MCF 10A (cell line): Measurements from ENCODE around the gene CEP89. TPM values are rescaled to one million over a fixed set of nuclear protein-coding genes. Genes with fewer than 3 reads are reported as not detected.

Source experiments
- BruUV-seq: library from RNA; stranded (reverse); fragments of 400-500 nt; replicated peaks from 2 replicates; lab custom pipeline; 2021; lab: Mats Ljungman, UMichigan
- CTCF ChIA-PET: fragments of 300-600 bp; sonication (Branson Sonifier 250); formaldehyde crosslinking; extraction: SDS; loops from one replicate; lab custom pipeline; 2021; ENCODE audit warnings: antibody characterized with exemption, inconsistent platforms; lab: Yijun Ruan, JAX
- POLR2A ChIA-PET: fragments of 300-600, 350-650 bp; sonication (Branson Sonifier 250); formaldehyde crosslinking; extraction: SDS; loops from one replicate; lab custom pipeline; 2020; ENCODE audit warnings: antibody characterized with exemption, inconsistent platforms; lab: Yijun Ruan, JAX
- DNase-seq: peaks from one replicate; pipeline ENCODE4 v3.0.0-alpha.2; 2018; ENCODE audit not compliant: unreplicated experiment
- H3K27ac Mint-ChIP-seq: one replicate; pipeline ENCODE4 v1.8.0; 2022; ENCODE audit warnings: mild to moderate bottlenecking, low read depth, mixed read lengths; ENCODE audit not compliant: unreplicated experiment
- H3K27me3 Mint-ChIP-seq: one replicate; pipeline ENCODE4 v1.8.0; 2022; ENCODE audit warnings: mixed read lengths; ENCODE audit not compliant: insufficient read depth, unreplicated experiment
- H3K36me3 Mint-ChIP-seq: one replicate; pipeline ENCODE4 v1.8.0; 2022; ENCODE audit warnings: mild to moderate bottlenecking, moderate library complexity, mixed read lengths; ENCODE audit not compliant: insufficient read depth, unreplicated experiment
- H3K4me1 Mint-ChIP-seq: one replicate; pipeline ENCODE4 v1.8.0; 2022; ENCODE audit warnings: mixed read lengths; ENCODE audit not compliant: insufficient read depth, unreplicated experiment
- H3K4me3 Mint-ChIP-seq: one replicate; pipeline ENCODE4 v1.8.0; 2022; ENCODE audit warnings: mild to moderate bottlenecking, moderate library complexity, mixed read lengths; ENCODE audit not compliant: unreplicated experiment
- H3K9me3 Mint-ChIP-seq: one replicate; pipeline ENCODE4 v1.8.0; 2022; ENCODE audit warnings: mixed read lengths; ENCODE audit not compliant: unreplicated experiment
- CTCF ChIP-seq: fragments of 200-600 bp; IDR thresholded peaks from one replicate; pipeline ENCODE4 v1.8.0; 2022; ENCODE audit warnings: antibody characterized with exemption, mild to moderate bottlenecking; ENCODE audit not compliant: unreplicated experiment
- intact Hi-C: fragments of 100-400 bp; cut with micrococcal nuclease; formaldehyde crosslinking; loops from 2 replicates; pipeline ENCODE4 v1.14.1; 2022
- total RNA-seq: library from RNA; stranded (reverse); gene quantifications from 2 replicates; pipeline ENCODE4 v1.2.3, GENCODE V29; 2022

The CEP89 gene
- total RNA-seq, 1 experiment from 2014 or later, result 24.7 TPM

- intact Hi-C loops, result no loop called here
- H3K9me3 Mint-ChIP-seq, result no peaks in the 10 kb centered on the region
- no peaks in the 10 kb centered on the region for H3K36me3 Mint-ChIP-seq
- H3K4me3 Mint-ChIP-seq, result no peak overlapping the region
- DNase-seq, result no peak
- ChIA-PET CTCF (interaction anchor here (0.6 kb wide), 1 partner anchor 281 kb away, joined by 3 read pairs; no protein-coding TSS in a partner anchor), POLR2A (no interaction called here)
- H3K4me1 Mint-ChIP-seq, result no peaks in the 10 kb centered on the region
- no peaks in the 10 kb centered on the region for H3K27me3 Mint-ChIP-seq
- no peak for TF ChIP-seq CTCF
- BruUV-seq, result no TSS peak
- H3K27ac Mint-ChIP-seq, result no peak overlapping the region
Measured at GRCh38 chr19:32877323-32877912, 94.3 kb downstream of the CEP89 start.

GRCh38 chr19:32876919-32877285 is 94.9 kb downstream of the CEP89 start:
- no peaks in the 10 kb centered on the region for H3K9me3 Mint-ChIP-seq
- no TSS peak for BruUV-seq
- intact Hi-C loops, result no loop called here
- no peak overlapping the region for H3K4me3 Mint-ChIP-seq
- ChIA-PET CTCF (no interaction called here), POLR2A (no interaction called here)
- H3K4me1 Mint-ChIP-seq, result no peaks in the 10 kb centered on the region
- no peaks in the 10 kb centered on the region for H3K36me3 Mint-ChIP-seq
- no peak overlapping the region for H3K27ac Mint-ChIP-seq
- TF ChIP-seq CTCF, result no peak
- H3K27me3 Mint-ChIP-seq, result no peaks in the 10 kb centered on the region
- DNase-seq, result no peak

- Mint-ChIP-seq H3K4me1 (no peaks in the 10 kb centered on the region), H3K36me3 (no peaks in the 10 kb centered on the region), H3K27ac (no peak overlapping the region), H3K27me3 (no peaks in the 10 kb centered on the region), H3K9me3 (no peaks in the 10 kb centered on the region), H3K4me3 (no peak overlapping the region)
- POLR2A ChIA-PET, result no interaction called here
- CTCF ChIA-PET, result interaction anchor here (0.9 kb wide), 1 partner anchor 21 kb away, joined by 3 read pairs; no protein-coding TSS in a partner anchor
- intact Hi-C loops, result no loop called here
- TF ChIP-seq CTCF, result no peak
- BruUV-seq, result no TSS peak
- no peak for DNase-seq
Measured at GRCh38 chr19:32876236-32876918, 95.4 kb downstream of the CEP89 start.

GRCh38 chr19:32875428-32875827 is 96.3 kb downstream of the CEP89 start:
- no peaks in the 10 kb centered on the region for H3K4me1 Mint-ChIP-seq
- no TSS peak for BruUV-seq
- H3K36me3 Mint-ChIP-seq, result no peaks in the 10 kb centered on the region
- intact Hi-C loops, result no loop called here
- no peak for DNase-seq
- no peak overlapping the region for H3K4me3 Mint-ChIP-seq
- no peaks in the 10 kb centered on the region for H3K9me3 Mint-ChIP-seq
- ChIA-PET CTCF (interaction anchor here (0.7 to 0.9 kb wide), 2 partner anchors 20 to 291 kb away, joined by 3 read pairs; no protein-coding TSS in a partner anchor), POLR2A (no interaction called here)
- H3K27me3 Mint-ChIP-seq, result no peaks in the 10 kb centered on the region
- H3K27ac Mint-ChIP-seq, result no peak overlapping the region
- no peak for TF ChIP-seq CTCF
